GM23248 (cell line): Measurements from ENCODE around the gene CYREN.

Experiments
- EZH2 ChIP-seq: fragments of 200-600 bp; sonication (generic); IDR thresholded peaks from 2 replicates; pipeline ENCODE4 v1.6.1; 2018; ENCODE audit warnings: antibody characterized with exemption, mild to moderate bottlenecking; ENCODE audit not compliant: insufficient read depth, poor library complexity, severe bottlenecking
- EZH2phosphoT487 ChIP-seq: fragments of 200-600 bp; sonication (generic); IDR thresholded peaks from 2 replicates; pipeline ENCODE4 v1.6.1; 2018; ENCODE audit warnings: antibody characterized with exemption, moderate library complexity, mild to moderate bottlenecking, low read depth; ENCODE audit not compliant: insufficient read depth

GRCh38 chr7:135162382-135163001 lies 8.0 kb downstream of the CYREN start:
- TF ChIP-seq EZH2 (no peak), EZH2phosphoT487 (no peak)
